Measurements from ENCODE around the gene PRKD1.

The PRKD1 gene

GRCh38 chr14:29671034-29671433 is 256.6 kb downstream of the PRKD1 start:
- no peak for DNase-seq (ENCODE audit: low read depth)

DNA sequence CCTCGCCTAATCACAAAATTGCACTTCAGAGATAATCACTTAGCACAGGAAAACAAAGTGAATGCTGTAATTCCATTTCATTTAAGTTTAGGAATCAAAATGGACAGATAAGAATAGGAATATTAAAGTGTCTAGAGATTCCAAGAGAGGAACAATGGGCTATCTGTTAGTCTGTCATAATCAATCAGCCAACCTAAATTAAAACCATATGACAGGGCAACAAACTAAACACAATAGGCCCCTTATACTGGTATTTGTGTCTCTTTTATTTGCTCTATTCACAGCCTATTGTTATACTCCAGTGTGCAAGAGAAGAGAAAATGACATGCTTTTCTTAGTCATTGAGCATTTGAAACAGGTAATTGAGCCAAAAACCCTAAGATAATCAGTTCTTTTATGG is 259.4 kb downstream of the PRKD1 start:
- no peak for DNase-seq (ENCODE audit: low read depth)

GRCh38 chr14:29664515-29664914 is 263.1 kb downstream of the PRKD1 start:
- DNase-seq (ENCODE audit: low read depth) = no peak

DNA sequence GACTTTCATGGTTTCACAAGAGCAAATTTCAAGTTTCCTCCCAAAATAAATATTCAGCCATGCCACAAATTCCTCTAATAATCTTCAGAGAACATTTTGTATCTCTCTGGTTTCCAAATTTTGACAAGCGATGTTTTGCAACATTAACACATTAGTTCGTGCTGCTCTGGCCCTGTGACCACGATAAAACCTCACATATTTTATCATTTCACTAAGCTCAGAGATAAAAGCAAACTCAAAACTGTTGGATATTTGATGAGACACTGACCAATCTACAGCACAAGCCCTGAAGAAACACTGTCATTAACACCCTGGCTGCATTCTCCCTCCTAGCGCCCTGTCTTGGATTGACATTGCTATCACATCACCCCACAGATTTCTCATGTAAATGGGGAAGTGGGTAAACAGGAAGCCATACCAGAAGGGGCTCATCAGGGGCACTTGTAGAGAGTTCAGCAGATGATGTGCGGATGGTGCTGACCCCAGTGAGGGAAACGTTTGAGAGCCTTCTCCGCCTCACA is 264.3 kb downstream of the PRKD1 start:
- DNase-seq (ENCODE audit: low read depth) = no peak

GRCh38 chr14:29654901-29655550 is 272.6 kb downstream of the PRKD1 start:
- DNase-seq (ENCODE audit: low read depth) = peak; percentile 5

DNA sequence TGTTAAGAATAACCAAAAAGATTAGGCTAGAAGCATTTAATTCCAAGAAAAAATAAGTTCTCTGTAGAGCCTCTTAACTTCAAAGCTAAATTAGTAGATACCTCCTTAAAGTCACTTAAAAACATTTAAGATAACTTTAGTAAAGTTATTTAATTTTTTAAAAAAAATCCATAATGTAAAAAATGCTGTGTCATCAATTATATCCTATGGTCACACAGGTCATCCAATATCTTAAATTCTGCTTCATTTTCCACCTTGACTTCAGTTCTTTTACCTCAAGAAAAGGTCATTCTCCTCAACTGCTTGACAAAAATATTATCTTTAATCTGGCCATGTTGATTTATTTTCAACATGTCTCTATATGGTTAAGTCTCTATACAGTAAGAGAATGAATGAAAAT is 274.3 kb downstream of the PRKD1 start:
- no peak for DNase-seq (ENCODE audit: low read depth)

- DNase-seq (ENCODE audit: low read depth) = no peak
These were observed 275.1 kb downstream of the PRKD1 start for GRCh38 chr14:29652571-29652970.

DNA sequence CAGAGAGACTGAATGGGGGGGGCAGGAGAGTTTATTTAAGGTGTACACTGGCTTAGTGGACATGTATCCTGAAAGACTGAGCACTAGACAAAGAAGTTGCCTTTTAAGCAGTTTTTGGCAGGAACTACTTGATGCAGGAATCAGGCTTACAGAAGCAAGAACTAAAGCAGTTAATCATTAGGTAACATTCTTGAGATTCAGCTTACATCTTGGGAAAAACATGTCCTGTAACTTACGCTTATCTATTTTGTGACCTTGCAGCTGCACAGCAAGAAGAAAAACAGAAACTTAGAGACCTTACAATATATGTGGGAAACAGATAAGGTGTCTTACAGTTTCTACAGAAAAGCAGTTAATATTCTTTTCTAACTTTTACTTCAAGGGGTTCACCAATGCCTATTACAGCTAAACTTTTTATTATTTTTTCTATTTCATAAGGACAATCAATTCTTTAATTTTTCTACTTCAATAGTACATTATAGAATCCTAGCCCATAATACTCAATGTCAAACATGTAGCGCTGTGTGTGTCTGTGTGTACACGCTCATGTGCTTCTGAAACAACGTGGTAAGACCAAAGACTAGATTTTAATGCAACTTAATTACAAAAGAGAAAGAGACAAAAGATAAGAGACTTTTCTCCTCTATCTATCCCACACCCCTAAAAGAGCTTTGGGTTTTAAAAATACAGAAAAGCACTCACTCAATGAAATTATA is 276.9 kb downstream of the PRKD1 start:
- DNase-seq (ENCODE audit: low read depth) = no peak

GRCh38 chr14:29649170-29649569 is 278.5 kb downstream of the PRKD1 start:
- DNase-seq (ENCODE audit: low read depth) = no peak

DNA sequence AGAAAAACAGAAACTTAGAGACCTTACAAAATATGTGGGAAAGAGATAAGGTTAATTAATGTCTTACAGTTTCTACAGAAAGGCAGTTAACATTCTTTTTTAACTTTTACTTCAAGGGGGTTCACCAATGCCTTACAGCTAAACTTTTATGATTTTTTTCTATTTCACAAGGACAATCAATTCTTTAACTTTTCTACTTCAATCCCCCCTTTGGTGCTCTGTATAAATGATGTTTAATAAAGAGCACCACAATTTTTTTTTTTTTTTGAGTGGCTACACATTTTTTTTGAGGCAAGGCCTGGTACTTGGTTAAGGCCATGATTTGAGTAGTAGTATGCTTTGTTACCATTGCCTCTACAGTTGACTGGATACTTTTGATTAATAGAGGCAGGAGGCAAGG is 279.6 kb downstream of the PRKD1 start:
- DNase-seq (ENCODE audit: low read depth) = no peak

DNA sequence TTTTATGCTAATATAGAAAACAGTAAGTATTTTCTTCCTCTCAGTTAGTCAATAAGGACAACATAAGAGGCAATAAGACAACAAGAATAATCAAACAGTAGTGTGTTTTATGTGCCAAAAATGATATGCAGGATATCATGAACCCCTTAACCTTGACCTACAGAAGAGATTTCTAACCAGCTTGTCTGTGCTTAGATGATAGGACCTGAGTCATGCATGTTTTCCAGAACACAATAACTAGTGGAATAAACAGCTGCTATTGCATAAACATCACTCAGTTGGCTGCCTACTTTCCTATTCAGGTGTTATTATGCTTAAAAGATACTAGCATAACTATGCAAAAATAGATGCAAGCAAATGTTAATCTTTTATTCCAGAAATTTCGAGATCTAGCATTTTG is 282.5 kb downstream of the PRKD1 start:
- no peak for DNase-seq (ENCODE audit: low read depth)

- DNase-seq (ENCODE audit: low read depth) = no peak
These were observed 284.0 kb downstream of the PRKD1 start for GRCh38 chr14:29643433-29644211.

GRCh38 chr14:29637411-29637810 is 290.2 kb downstream of the PRKD1 start:
- no peak for DNase-seq (ENCODE audit: low read depth)

DNA sequence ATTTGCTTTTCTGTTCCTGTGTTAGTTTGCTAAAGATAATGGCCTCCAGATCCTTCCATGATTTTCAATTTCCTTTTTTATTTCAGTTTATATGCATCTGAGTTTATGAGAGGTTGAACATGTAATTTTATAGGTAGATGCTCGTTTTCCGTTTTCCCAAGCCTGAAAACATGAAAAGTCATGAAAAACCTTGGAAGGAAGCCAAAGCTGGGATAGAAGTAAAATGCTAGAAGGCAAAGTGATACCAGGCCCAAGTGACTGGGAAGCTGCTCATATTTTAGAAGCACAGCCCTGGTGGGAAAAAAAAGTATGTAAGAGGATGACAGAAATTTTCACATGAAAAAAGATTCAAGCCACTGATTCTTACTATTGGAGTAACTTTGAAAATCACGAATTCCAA is 290.8 kb downstream of the PRKD1 start:
- no peak for DNase-seq (ENCODE audit: low read depth)

- no peak for DNase-seq (ENCODE audit: low read depth)
These were observed 297.0 kb downstream of the PRKD1 start for GRCh38 chr14:29630566-29631160.

GRCh38 chr14:29629839-29630238 is 297.8 kb downstream of the PRKD1 start:
- DNase-seq (ENCODE audit: low read depth) = no peak

DNA sequence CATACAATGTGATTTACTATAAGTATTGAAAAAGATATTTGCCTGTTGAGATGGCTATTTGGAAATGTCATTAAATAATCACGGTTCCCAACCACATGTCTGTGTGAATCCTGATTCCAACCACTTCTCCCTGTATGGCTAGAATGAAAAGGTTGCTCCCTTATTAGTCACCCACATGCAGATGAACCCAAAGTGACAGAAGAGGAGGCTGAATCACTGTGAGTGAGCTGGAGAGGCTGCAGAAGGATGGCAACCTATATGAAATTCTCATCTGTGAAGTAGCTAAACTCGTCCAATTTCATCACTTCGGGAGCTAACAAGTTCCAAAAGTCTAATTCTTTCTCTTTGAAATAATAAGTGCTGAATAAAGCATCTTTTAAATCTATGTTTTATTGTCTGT is 300.5 kb downstream of the PRKD1 start:
- DNase-seq (ENCODE audit: low read depth) = no peak

DNA sequence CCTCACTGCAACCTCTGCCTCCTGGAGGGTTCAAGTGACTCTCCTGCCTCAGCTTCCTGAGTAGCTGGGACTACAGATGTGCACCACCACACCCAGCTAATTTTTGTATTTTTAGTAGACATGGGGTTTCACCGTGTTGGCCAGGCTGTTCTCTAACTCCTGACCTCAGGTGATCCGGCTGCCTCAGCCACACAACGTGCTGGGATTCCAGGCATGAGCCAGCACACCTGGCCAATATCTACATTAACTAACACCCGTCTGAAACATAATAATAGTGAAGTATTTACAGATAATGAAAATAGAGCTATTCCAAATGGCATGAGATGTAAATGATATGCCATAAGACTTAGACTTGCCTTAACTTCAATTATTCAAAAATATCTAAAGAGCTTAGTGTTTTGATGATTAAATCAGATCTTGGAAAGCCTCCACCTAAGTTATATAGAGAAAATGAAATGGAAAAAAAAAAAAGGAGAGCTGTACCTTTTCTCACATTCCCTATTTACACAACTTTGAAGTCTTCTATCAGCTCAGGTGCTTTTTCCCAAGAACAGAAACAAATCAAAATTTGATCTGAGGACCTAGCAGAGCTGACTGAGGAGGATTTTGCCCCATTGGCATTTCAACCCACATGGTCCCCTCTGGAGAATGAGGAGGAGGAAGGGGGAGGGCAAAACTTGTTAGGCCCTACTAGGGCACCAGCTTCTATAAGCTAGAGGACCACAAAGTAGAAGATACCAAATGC is 309.2 kb downstream of the PRKD1 start:
- no peak for DNase-seq (ENCODE audit: low read depth)

- DNase-seq (ENCODE audit: low read depth) = no peak
These were observed 310.7 kb downstream of the PRKD1 start for GRCh38 chr14:29616922-29617321.

- DNase-seq (ENCODE audit: low read depth) = no peak
These were observed 318.8 kb downstream of the PRKD1 start for GRCh38 chr14:29608861-29609260.

- DNase-seq (ENCODE audit: low read depth) = no peak
These were observed 320.5 kb downstream of the PRKD1 start for GRCh38 chr14:29607169-29607568.

GRCh38 chr14:29603696-29604095 is 324.0 kb downstream of the PRKD1 start:
- DNase-seq (ENCODE audit: low read depth) = no peak
